Nephron (organoid): ENCODE measurements around the gene RBM27.
"Not testable (repeated sequence)": the region's sequence is repeated elsewhere in the genome, so short reads cannot be mapped to it uniquely, and the experiment has no call there.

Experiments used
- H3K27ac Mint-ChIP-seq, 3 experiments: 2 replicates each; pipeline ENCODE4 v1.8.0; 2020; ENCODE audit warnings: mixed read lengths in 3 of 3, mild to moderate bottlenecking in 2 of 3, moderate library complexity in 1 of 3
- H3K27me3 Mint-ChIP-seq: 2 replicates; pipeline ENCODE4 v1.8.0; 2021; ENCODE audit warnings: low read depth, mild to moderate bottlenecking, moderate library complexity, mixed read lengths
- H3K36me3 Mint-ChIP-seq: 2 replicates; pipeline ENCODE4 v1.8.0; 2020; ENCODE audit warnings: low read depth, mixed read lengths
- H3K4me1 Mint-ChIP-seq: 2 replicates; pipeline ENCODE4 v1.8.0; 2020; ENCODE audit warnings: mixed read lengths
- H3K4me3 Mint-ChIP-seq, 3 experiments: 2 replicates each; pipeline ENCODE4 v1.8.0; 2020; ENCODE audit warnings: mild to moderate bottlenecking in 3 of 3, mixed read lengths in 3 of 3, moderate library complexity in 2 of 3
- H3K9me3 Mint-ChIP-seq: 2 replicates; pipeline ENCODE4 v1.8.0; 2020; ENCODE audit warnings: mixed read lengths
- CTCF ChIP-seq, 3 experiments: fragments of 200-600 bp; sonication (generic); IDR thresholded peaks; one replicate each; pipeline ENCODE4 v1.5.0; 2021; ENCODE audit warnings: antibody characterized with exemption in 3 of 3; ENCODE audit not compliant: unreplicated experiment in 3 of 3

The RBM27 gene

GRCh38 chr5:146203011-146203871 lies at the start of gene RBM27:
Gene RBM27 (plus strand): TSS chr5:146203605. CDS start chr5:146203766, 161 bp downstream.
- H3K9me3 Mint-ChIP-seq = no peaks in the 10 kb centered on the region
- H3K27me3 Mint-ChIP-seq = no peaks in the 10 kb centered on the region
- no peak within 1 kb of the TSS for H3K27ac Mint-ChIP-seq
- no peaks in the 10 kb centered on the region for H3K36me3 Mint-ChIP-seq
- peaks cover 6% of the 10 kb centered on the region for H3K4me1 Mint-ChIP-seq
- no peak within 1 kb of the TSS for H3K4me3 Mint-ChIP-seq
- TF ChIP-seq CTCF (IDR thresholded peaks at IDR 0.05; ENCODE audit: unreplicated experiment in 3 of 3) = no peak

GRCh38 chr5:146158255-146158654 lies 45.1 kb upstream of the RBM27 start:
- Mint-ChIP-seq H3K9me3 (peaks cover 3% of the 10 kb centered on the region), H3K36me3 (peaks cover 77% of the 10 kb centered on the region), H3K27me3 (no peaks in the 10 kb centered on the region), H3K4me1 (no peaks in the 10 kb centered on the region), H3K27ac (no peak overlapping the region), H3K4me3 (no peak overlapping the region)
- TF ChIP-seq CTCF (IDR thresholded peaks at IDR 0.05; ENCODE audit: unreplicated experiment in 3 of 3) = no peak

GRCh38 chr5:146164382-146164781 lies 39.0 kb upstream of the RBM27 start:
- Mint-ChIP-seq H3K9me3 (peaks cover 3% of the 10 kb centered on the region), H3K27me3 (no peaks in the 10 kb centered on the region), H3K36me3 (peaks cover 83% of the 10 kb centered on the region), H3K27ac (no peak overlapping the region), H3K4me3 (no peak overlapping the region), H3K4me1 (no peaks in the 10 kb centered on the region)
- TF ChIP-seq CTCF (IDR thresholded peaks at IDR 0.05; ENCODE audit: unreplicated experiment in 3 of 3) = no peak

- H3K27ac Mint-ChIP-seq = no peak overlapping the region
Measured at GRCh38 chr5:146165460-146165859, 37.9 kb upstream of the RBM27 start.

GRCh38 chr5:146165903-146166302 lies 37.5 kb upstream of the RBM27 start:
- no peak overlapping the region for H3K27ac Mint-ChIP-seq
- H3K9me3 Mint-ChIP-seq = peaks cover 3% of the 10 kb centered on the region
- H3K27me3 Mint-ChIP-seq = no peaks in the 10 kb centered on the region
- H3K36me3 Mint-ChIP-seq = peaks cover 82% of the 10 kb centered on the region
- no peak overlapping the region for H3K4me3 Mint-ChIP-seq
- no peaks in the 10 kb centered on the region for H3K4me1 Mint-ChIP-seq
- no peak for TF ChIP-seq CTCF (IDR thresholded peaks at IDR 0.05; ENCODE audit: unreplicated experiment in 3 of 3)

More at GRCh38 chr5:146165460-146165859, 37.9 kb upstream of the RBM27 start:
- H3K4me1 Mint-ChIP-seq = no peaks in the 10 kb centered on the region
- no peak for TF ChIP-seq CTCF (IDR thresholded peaks at IDR 0.05; ENCODE audit: unreplicated experiment in 3 of 3)
- H3K27me3 Mint-ChIP-seq = no peaks in the 10 kb centered on the region
- peaks cover 82% of the 10 kb centered on the region for H3K36me3 Mint-ChIP-seq
- peaks cover 3% of the 10 kb centered on the region for H3K9me3 Mint-ChIP-seq
- no peak overlapping the region for H3K4me3 Mint-ChIP-seq

- no peak overlapping the region for H3K27ac Mint-ChIP-seq
- H3K9me3 Mint-ChIP-seq = no peaks in the 10 kb centered on the region
- no peak for TF ChIP-seq CTCF (IDR thresholded peaks at IDR 0.05; ENCODE audit: unreplicated experiment in 3 of 3)
- no peaks in the 10 kb centered on the region for H3K4me1 Mint-ChIP-seq
- peaks cover 68% of the 10 kb centered on the region for H3K36me3 Mint-ChIP-seq
- no peak overlapping the region for H3K4me3 Mint-ChIP-seq
- H3K27me3 Mint-ChIP-seq = no peaks in the 10 kb centered on the region
Measured at GRCh38 chr5:146169076-146169475, 34.3 kb upstream of the RBM27 start.

- not testable (repeated sequence) for H3K4me3 Mint-ChIP-seq, H3K27ac Mint-ChIP-seq, H3K9me3 Mint-ChIP-seq, H3K4me1 Mint-ChIP-seq, H3K27me3 Mint-ChIP-seq
- H3K36me3 Mint-ChIP-seq = peaks cover 50% of the 10 kb centered on the region
Measured at GRCh38 chr5:146173049-146173448, 30.4 kb upstream of the RBM27 start.
